Brain microvascular endothelial cell (primary cell): ENCODE results near the gene LRP3.

Experiments
- DNase-seq: peaks from one replicate; pipeline ENCODE4 v3.0.0-alpha.2; 2020
- H3K27ac ChIP-seq: fragments of 250-450 bp; sonication (Bioruptor Pico); 2 replicates; pipeline ENCODE4 v1.5.1; 2020; ENCODE audit warnings: mild to moderate bottlenecking, moderate library complexity
- H3K27me3 ChIP-seq: fragments of 250-450 bp; sonication (Bioruptor Pico); replicated peaks from 2 replicates; pipeline ENCODE4 v1.5.1; 2020; ENCODE audit warnings: mild to moderate bottlenecking
- H3K36me3 ChIP-seq: fragments of 250-450 bp; sonication (Bioruptor Pico); replicated peaks from 2 replicates; pipeline ENCODE4 v1.5.1; 2020; ENCODE audit warnings: mild to moderate bottlenecking
- H3K4me3 ChIP-seq: 2 replicates; pipeline ENCODE4 v1.5.1; 2011; ENCODE audit warnings: low read depth, mild to moderate bottlenecking, control low read depth, low read length, moderate library complexity
- in situ Hi-C: cut with HindIII; loops from 2 replicates; pipeline ENCODE4 v1.10.0; 2017; ENCODE audit warnings: low sequenced_read_pairs, low pct_ligation_motif_present
- TF ChIP-seq, protein P1 (sequence below): IDR thresholded peaks from 2 replicates; pipeline ENCODE4 v1.5.1; 2011; ENCODE audit warnings: low read depth, mild to moderate bottlenecking, moderate library complexity, low read length, control low read depth, inconsistent platforms; ENCODE audit errors: missing control alignments

Gene LRP3

DNA sequence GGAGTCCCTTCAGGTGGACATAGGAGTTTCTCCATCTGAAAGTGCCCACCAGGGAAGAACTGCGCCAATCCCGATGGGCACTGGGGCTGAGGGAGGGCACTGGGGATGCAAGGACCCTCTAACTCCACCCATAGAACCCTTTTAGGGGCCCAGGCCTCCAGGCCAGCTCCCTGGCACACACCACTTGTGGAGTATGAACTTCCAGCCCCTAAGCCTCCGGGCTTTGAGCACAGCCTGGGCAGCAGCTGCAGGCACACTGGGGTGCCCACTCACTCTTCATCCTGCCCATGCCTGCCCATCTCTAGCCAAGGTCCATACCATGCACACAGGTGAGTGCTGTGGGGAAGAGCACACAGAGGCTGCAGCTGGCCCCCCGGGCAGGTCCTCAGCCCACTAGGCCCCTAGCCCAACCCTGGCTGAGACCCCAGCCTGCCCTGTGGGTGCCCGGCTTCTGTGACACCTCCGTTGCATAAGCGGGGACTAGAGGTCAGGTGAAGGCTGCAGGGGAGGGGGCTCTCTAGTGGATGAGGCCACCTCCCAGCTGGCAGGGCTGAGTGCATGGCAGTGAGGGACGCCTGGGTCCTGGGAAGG is 46.1 kb downstream of the LRP3 start:
- in situ Hi-C loops: no loop called here
- DNase-seq: no peak
- H3K27me3 ChIP-seq: no peaks in the 10 kb centered on the region
- no peaks in the 10 kb centered on the region for H3K36me3 ChIP-seq
- TF ChIP-seq, protein P1, sequence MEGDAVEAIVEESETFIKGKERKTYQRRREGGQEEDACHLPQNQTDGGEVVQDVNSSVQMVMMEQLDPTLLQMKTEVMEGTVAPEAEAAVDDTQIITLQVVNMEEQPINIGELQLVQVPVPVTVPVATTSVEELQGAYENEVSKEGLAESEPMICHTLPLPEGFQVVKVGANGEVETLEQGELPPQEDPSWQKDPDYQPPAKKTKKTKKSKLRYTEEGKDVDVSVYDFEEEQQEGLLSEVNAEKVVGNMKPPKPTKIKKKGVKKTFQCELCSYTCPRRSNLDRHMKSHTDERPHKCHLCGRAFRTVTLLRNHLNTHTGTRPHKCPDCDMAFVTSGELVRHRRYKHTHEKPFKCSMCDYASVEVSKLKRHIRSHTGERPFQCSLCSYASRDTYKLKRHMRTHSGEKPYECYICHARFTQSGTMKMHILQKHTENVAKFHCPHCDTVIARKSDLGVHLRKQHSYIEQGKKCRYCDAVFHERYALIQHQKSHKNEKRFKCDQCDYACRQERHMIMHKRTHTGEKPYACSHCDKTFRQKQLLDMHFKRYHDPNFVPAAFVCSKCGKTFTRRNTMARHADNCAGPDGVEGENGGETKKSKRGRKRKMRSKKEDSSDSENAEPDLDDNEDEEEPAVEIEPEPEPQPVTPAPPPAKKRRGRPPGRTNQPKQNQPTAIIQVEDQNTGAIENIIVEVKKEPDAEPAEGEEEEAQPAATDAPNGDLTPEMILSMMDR: no peak
- no peak overlapping the region for H3K27ac ChIP-seq
- H3K4me3 ChIP-seq: no peak overlapping the region

DNA sequence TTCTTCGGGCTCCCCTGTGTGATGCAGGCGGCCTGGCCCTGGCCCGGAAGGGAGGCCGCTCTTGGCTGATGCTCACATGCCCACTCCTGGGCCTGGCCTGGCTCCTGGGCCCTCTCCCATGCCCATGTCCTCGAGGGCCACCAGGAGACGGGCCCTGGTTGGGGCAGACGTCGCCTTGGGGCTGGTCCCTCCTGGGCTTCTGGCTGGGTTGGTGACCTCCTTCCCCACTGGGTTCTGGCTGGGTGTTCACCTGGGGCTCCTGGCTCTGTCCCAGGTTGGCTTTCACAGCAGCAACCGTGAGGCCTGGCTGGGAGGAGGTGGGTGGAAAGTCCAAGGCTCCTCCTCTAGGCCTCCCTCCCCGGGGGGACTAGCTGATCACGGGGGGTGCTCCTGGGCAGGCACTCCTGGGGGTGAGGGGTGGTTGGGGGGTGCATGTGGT is 47.0 kb downstream of the LRP3 start:
- in situ Hi-C loops: no loop called here
- Histone ChIP-seq H3K36me3 (no peaks in the 10 kb centered on the region), H3K27me3 (no peaks in the 10 kb centered on the region), H3K4me3 (no peak overlapping the region), H3K27ac (no peak overlapping the region)
- TF ChIP-seq, protein P1: no peak
- no peak for DNase-seq

DNA sequence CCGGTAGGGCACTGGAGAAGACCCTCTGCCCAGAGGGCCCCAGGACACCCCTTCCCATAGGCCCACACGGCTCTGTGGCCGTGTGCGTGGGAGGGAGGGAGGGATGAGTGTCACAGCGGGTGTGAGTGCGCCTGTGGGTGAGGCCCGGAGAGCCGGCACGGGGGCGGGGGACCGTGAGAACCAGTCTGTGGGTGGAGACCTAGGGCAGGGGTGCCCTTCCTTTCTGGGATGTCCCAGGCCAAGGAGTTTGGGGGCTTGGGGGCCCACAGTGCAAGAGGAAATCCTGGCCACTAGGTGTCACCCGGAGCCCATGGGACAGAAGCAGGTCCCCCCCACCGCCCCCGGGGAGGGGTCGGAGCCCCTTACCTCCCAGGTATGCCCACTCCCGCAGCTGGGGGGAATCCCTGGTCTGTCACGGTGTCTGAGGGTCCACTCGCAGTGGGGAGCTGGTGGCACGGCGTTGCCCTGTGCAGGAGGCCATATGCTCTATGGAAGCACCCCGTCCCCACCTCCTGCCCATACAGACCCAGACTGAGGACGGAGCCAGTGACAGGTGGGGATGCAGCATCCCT is 47.5 kb downstream of the LRP3 start:
- in situ Hi-C loops: no loop called here
- Histone ChIP-seq H3K36me3 (no peaks in the 10 kb centered on the region), H3K4me3 (no peak overlapping the region), H3K27ac (no peak overlapping the region), H3K27me3 (no peaks in the 10 kb centered on the region)
- TF ChIP-seq, protein P1: peak; percentile 74
- no peak for DNase-seq

DNA sequence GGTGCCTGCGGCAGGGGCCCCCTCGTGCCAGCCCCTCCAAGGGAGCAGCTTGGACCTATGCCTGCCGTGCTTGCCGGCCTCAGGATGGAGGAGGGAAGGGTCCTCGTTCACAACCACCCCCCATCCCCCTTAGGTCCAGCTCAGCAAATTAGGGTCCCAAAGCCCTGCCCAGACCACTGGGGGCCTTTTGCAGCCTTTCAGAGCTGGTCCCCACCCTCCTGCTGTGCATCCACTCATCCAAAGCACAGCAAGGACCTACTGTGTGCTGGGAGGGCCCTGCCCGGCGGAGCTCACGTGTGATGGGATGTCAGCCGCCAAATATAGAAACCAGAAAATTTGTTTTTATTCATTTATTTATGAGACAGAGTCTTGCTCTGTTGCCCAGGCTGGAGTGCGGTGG is 48.0 kb downstream of the LRP3 start:
- Histone ChIP-seq H3K27ac (no peak overlapping the region), H3K36me3 (no peaks in the 10 kb centered on the region), H3K4me3 (no peak overlapping the region), H3K27me3 (no peaks in the 10 kb centered on the region)
- in situ Hi-C loops: no loop called here
- no peak for DNase-seq
- TF ChIP-seq, protein P1: no peak

DNA sequence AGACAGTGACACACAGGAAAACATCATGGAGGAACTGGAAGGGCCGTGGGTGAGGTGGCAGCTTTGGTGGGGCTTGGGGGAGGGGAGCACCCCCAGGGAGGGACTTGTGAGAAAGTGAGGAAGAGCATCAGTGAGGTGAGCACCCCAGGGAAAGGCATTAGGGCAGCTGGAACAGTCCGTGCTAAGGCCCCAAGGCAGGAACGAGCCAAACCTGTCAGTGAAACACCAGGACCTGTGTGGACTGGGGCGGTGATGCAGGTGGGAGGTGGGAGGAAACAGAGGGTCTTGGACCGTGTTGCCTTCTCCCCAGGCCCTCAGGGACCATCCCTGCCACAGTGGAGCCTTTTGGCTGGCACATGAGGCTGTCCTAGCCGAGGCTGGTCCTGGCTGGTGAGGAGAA is 48.8 kb downstream of the LRP3 start:
- Histone ChIP-seq H3K27me3 (no peaks in the 10 kb centered on the region), H3K36me3 (no peaks in the 10 kb centered on the region), H3K27ac (no peak overlapping the region), H3K4me3 (no peak overlapping the region)
- in situ Hi-C loops: no loop called here
- TF ChIP-seq, protein P1: no peak
- DNase-seq: no peak
